GM21367 (cell line): ENCODE results near the gene MUSTN1.

ENCODE experiments used
- ATAC-seq: cut with Tn5 transposase; IDR thresholded peaks from one replicate; pipeline ENCODE4 v1.9.1; 2021; ENCODE audit not compliant: unreplicated experiment

MUSTN1 gene

DNA sequence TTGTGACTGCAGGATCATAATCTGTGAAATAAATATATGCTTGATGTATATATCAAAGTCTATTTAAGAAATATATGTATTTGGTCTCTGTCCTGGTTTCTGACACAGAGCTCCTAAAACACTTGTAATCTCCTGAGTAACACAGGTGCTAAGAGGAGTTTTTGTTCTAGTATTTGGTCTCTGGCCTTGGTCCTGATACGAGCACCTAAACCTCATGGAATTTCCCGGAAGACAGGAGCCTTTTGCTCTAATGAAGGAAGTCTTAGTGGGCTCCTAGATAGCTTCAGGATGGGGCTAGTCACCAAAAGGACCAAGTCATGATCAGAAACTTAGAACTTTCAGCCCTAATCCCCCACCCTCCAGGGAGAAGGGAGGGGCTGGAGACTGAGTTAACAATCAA, 19.2 kb upstream of the MUSTN1 start:
- ATAC-seq, result no peak

GRCh38 chr3:52852419-52852818, 17.6 kb upstream of the MUSTN1 start:
- ATAC-seq, result no peak

DNA sequence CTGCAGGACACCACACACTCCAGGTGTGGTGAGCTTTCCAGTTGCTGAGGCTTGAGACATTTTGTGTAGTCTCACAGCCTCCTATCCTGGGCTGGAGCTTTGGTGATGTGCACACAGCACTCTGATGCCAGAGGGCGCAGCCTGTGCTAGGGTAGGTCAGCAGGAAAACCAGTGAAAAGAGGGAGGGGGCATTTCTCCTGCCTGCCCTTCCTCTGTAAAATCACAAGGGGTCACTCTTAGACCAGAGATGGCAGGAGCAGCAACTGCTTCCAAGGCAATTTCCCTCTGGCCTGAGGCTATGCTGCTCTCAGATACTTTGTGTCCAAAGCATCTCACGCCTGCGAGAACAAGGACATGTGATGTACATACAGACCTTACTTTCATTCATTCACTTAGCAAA, 16.5 kb upstream of the MUSTN1 start:
- no peak for ATAC-seq

DNA sequence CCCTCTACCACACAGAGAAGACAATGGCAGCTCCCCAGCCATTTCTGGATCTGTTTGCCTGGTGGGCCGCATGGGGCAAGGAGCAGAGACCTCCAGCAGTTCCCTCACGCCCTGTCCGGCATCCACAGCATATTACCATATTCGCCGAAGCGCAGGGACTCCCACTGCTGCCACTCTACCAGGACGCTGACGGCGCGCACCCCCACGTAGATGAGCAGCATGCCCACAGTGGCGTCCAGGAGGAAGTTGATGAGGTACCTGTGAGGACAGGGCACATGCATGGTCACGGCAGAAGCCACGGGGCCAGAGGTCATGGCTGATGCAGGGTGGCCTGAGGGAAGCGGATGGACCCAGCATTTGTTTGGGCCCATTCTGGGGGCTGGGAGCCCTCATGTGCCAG, 14.8 kb upstream of the MUSTN1 start:
- ATAC-seq, result no peak

GRCh38 chr3:52848617-52849016, 13.8 kb upstream of the MUSTN1 start:
- ATAC-seq, result no peak

DNA sequence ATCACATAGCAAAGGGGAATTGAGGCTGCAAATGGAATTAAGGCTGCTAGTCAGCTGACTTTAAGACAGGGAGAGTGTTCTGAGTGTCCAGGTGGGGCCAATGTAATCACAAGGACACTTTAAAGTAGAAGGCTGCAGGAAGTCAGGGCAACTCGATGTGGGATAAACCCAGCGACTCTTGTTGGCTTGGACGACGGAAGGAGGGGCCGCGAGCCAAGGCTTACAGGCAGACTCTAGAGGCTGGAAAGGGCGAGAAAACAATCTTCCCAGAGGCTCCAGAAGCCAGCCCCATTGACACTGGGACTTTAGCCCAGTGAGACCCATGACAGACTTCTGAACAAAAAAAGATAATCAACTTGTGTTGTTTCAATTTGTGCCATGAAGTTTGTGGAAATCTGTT, 12.9 kb upstream of the MUSTN1 start:
- no peak for ATAC-seq

GRCh38 chr3:52847241-52847640, 12.4 kb upstream of the MUSTN1 start:
- ATAC-seq, result no peak

- no peak for ATAC-seq
Observed at GRCh38 chr3:52846432-52846965, 11.7 kb upstream of the MUSTN1 start.

DNA sequence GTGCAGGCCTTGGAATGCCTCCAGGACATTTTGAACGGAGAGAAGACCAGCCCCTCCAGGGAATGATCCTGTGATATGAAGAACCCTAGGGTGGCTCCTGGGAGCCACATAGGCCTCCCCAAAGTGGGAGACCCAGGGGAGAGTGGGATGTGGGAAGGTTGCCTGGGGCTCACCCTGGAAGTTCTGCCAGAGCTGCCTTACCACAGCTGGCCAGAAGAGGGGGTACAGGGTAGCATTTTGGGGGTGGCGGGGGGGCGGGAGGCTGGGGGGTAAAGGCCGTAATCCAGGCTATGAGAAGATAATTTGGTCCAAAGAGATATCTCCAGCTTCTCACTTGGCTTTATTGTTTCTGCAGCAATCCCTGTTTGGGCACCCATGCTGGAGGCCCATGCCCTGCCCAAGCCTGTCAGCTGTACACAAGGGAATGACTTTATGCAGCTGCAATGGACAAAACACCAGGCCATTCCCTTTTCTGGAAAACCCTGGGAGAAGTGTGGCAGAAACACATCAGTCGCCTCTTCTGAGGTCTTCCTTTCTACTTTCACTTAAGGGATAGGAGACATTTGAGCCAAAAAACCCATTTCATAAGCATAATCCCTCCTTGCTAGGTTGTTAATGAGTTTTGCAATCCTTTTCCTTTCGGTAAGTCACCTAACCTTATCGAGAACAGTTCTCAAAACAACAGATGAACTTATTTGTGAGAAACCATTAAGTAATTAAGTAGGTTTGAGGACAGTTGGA, 11.0 kb upstream of the MUSTN1 start:
- no peak for ATAC-seq

DNA sequence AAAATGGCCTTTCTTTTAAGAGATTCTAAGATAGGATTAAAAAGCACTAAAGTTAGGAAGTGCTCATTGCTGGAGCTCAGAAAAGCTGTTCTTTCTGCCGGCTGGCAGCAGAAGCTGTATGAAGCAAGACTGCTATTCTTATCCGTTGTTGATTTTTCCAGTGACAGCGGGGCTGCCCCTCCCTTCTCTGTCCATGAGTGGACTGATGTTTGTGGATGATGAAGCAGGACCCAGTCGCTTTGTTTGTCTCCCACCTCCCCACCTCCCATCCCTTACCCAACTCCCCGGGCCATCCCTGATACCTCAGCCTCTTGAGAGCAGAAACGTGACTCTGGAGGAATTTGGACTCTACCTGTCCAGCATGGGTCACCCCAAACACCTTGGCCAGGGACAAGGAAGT, 10.3 kb upstream of the MUSTN1 start:
- no peak for ATAC-seq

DNA sequence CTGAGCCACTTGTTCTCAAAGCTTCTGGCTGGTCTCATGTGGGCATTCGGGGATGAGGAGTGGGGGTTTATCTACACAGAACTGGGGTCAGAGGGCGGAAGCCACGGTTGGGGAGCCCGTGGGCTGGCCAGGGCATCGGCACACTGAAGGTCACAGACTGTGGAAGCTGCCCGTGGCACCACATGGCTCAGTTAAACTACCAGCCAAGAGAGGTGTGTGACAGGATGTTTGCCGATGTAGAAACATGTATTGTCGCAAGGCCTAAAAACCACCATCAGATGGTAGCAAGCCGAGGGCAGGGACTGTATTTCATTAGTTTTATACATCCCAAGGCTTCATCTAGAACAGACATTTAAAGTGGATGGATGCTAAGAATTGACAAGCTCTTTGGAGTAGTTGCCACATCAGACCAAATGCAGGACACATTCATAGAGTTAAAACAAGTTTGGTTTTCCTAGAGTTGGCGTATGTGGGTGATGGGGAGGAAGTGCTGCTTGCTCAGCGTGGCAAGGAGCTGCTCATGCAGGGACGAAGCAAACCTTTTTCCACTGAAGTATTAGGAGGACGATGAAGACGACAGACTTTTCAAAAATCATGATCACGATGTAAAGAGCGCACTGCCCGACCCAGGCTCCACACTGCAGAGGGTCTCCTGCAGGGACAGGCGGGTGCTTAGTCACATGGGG, 9.6 kb upstream of the MUSTN1 start:
- no peak for ATAC-seq

GRCh38 chr3:52843881-52844280, 9.1 kb upstream of the MUSTN1 start:
- ATAC-seq, result no peak

DNA sequence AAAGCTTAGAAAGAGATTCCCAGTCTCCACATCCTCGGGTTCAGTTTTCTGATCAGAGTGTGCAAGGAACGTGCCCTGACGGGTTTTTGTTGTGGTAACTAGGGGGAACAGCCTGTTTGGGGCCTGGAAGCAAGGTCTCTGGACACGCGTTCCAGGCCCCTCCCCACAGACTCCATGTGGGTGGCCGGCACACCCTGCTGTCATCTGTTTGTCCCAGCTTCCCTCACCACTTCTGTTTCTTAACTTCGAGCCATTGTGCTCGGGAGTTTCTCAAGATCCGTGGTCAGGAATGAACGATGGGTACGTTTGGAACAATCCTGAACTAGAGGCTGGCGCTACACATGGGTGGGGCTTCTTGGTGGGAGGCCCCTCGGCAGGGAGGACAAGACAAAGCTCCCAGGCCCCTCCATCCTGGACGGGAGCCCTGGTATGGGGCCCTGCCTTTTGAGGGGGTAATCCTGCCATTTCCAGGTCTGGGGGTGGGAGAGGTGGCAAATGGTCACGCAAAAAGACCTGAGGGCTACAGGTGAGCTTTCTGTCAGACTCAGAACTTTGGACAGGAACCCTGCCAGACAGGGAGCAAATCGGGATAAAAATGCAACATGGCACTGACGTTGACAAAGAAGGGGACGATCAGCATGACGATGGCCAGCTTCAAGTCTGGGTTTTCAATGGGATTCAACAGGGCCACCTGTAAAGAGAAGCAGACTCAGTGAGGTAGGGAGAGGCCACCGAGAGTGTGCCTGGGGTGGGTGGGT, 8.5 kb upstream of the MUSTN1 start:
- no peak for ATAC-seq

DNA sequence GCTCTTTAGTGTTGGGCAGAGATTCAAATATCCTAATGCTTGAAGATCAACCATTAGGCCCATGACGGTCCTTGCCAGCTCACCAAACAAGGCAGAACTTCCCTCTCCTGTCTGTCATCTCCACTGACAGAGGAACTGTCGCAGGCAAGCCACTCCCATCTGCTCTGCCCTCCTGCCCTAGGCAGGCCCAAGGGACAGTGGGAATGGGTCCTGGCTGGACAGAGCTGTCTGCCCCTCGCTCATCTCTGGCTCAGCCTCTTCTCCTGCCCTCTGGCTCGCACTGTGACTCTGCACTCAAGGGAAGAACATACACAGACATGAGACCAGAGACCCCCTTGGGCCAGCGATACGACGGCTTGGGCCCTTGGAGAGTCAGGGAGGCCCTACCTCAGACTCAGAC, 7.6 kb upstream of the MUSTN1 start:
- no peak for ATAC-seq

DNA sequence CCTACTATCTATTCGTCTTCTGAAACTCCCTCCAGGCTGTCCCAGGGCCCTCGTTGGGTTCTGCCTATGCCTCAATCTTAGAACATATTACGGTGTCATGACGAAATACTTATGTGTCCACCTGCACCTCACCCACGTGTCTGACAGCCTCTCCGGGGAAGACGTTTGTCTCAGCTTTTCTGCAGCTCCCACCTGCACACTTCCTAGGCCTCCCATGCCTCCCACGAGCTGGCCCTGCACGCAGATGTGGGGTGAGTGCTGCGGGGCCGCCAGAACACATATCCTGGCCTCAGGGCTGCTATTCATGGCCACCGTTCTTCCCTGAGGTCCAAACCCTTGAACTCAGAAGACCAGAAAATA, 7.1 kb upstream of the MUSTN1 start:
- no peak for ATAC-seq

GRCh38 chr3:52841211-52841980, 6.6 kb upstream of the MUSTN1 start:
- no peak for ATAC-seq

GRCh38 chr3:52839892-52840545, 5.2 kb upstream of the MUSTN1 start:
- ATAC-seq, result no peak

- ATAC-seq, result no peak
Observed at GRCh38 chr3:52839268-52839575, 4.4 kb upstream of the MUSTN1 start.

- ATAC-seq, result no peak
Observed at GRCh38 chr3:52838561-52839267, 3.9 kb upstream of the MUSTN1 start.

GRCh38 chr3:52836986-52837385, 2.2 kb upstream of the MUSTN1 start:
- no peak for ATAC-seq
